H1 (cell line): ENCODE measurements around the gene AGBL4. TPM values are rescaled to one million over a fixed set of nuclear protein-coding genes. Genes with fewer than 3 reads are reported as not detected.

Source experiments
- CTCF ChIA-PET: fragments of 300-600 bp; sonication (Branson Sonifier 250); formaldehyde crosslinking; loops from one replicate; lab custom pipeline; 2021; ENCODE audit not compliant: partially characterized antibody; lab: Charles Lee
- POLR2A ChIA-PET: fragments of 300-600 bp; sonication (Branson Sonifier 250); formaldehyde crosslinking; loops from one replicate; lab custom pipeline; 2021; ENCODE audit warnings: inconsistent platforms; ENCODE audit not compliant: partially characterized antibody; lab: Charles Lee
- DNase-seq, 2 experiments: peaks; one replicate each; pipeline versions ENCODE4 v3.0.0 to v3.0.0-alpha.2; 2010 to 2022; ENCODE audit warnings: low spot score in 2 of 2, low read depth in 1 of 2, mixed read lengths in 1 of 2
- FAIRE-seq: peaks from 2 replicates; lab custom pipeline; 2011; peaks lifted over from hg19 to GRCh38; lab: Jason Lieb, UNC
- H2AFZ ChIP-seq: 2 replicates; pipeline ENCODE4 v1.8.1; 2012; ENCODE audit warnings: low read length, inconsistent platforms
- H2AK5ac ChIP-seq: 2 replicates; pipeline ENCODE4 v1.6.1; 2013; ENCODE audit warnings: low read depth, low read length
- H2BK120ac ChIP-seq: replicated peaks from 2 replicates; pipeline ENCODE3; 2013; ENCODE audit warnings: low read depth, low read length, inconsistent platforms
- H2BK12ac ChIP-seq: 2 replicates; pipeline ENCODE4 v1.6.1; 2013; ENCODE audit warnings: low read depth, low read length
- H2BK15ac ChIP-seq: 2 replicates; pipeline ENCODE4 v1.6.1; 2013; ENCODE audit warnings: low read length
- H2BK20ac ChIP-seq: 2 replicates; pipeline ENCODE4 v1.6.1; 2013; ENCODE audit warnings: low read length
- H2BK5ac ChIP-seq: 2 replicates; pipeline ENCODE4 v1.6.1; 2013; ENCODE audit warnings: low read depth, low read length
- H3K14ac ChIP-seq: 2 replicates; pipeline ENCODE4 v1.6.1; 2013; ENCODE audit warnings: inconsistent platforms; ENCODE audit not compliant: insufficient read length
- H3K18ac ChIP-seq: 2 replicates; pipeline ENCODE4 v1.6.1; 2013; ENCODE audit warnings: low read length; ENCODE audit errors: extremely low read depth
- H3K23ac ChIP-seq: 2 replicates; pipeline ENCODE4 v1.6.1; 2013; ENCODE audit warnings: inconsistent platforms; ENCODE audit not compliant: insufficient read length
- H3K23me2 ChIP-seq: 2 replicates; pipeline ENCODE4 v1.6.1; 2013; ENCODE audit warnings: low read depth, low read length
- H3K27ac ChIP-seq: 2 replicates; pipeline ENCODE4 v1.6.1; 2011; ENCODE audit warnings: low read depth, low read length, inconsistent platforms
- H3K27me3 ChIP-seq, 4 experiments: replicated peaks in 1 of 4; 1 replicate in 1 of 4; 2 replicates in 3 of 4; pipeline versions ENCODE4 v1.6.1 to v1.8.1; 2011 to 2013; ENCODE audit warnings: low read length in 3 of 4, mild to moderate bottlenecking in 3 of 4, inconsistent platforms in 2 of 4, mixed read lengths in 2 of 4, moderate library complexity in 1 of 4; ENCODE audit not compliant: control insufficient read depth in 3 of 4, insufficient read depth in 3 of 4; ENCODE audit errors: extremely low read depth in 1 of 4
- H3K36me3 ChIP-seq, 4 experiments: 2 replicates each; pipeline versions ENCODE4 v1.6.1 to v1.8.1; 2011 to 2013; ENCODE audit warnings: mild to moderate bottlenecking in 4 of 4, low read length in 3 of 4, moderate library complexity in 2 of 4, control low read depth in 1 of 4, inconsistent platforms in 1 of 4; ENCODE audit not compliant: insufficient read depth in 4 of 4, control insufficient read depth in 2 of 4
- H3K4ac ChIP-seq: replicated peaks from 2 replicates; pipeline ENCODE3; 2013; ENCODE audit warnings: low read length, low read depth, mixed read lengths, inconsistent platforms; ENCODE audit not compliant: insufficient read length
- H3K4me1 ChIP-seq, 4 experiments: replicated peaks in 1 of 4; 1 replicate in 1 of 4; 2 replicates in 3 of 4; pipeline versions ENCODE4 v1.6.1 to v1.8.1; 2011 to 2013; ENCODE audit warnings: low read length in 3 of 4, inconsistent platforms in 2 of 4, mixed read lengths in 1 of 4; ENCODE audit not compliant: insufficient read depth in 4 of 4, control insufficient read depth in 3 of 4
- H3K4me2 ChIP-seq, 2 experiments: 2 replicates each; pipeline versions ENCODE4 v1.6.1 to v1.8.1; 2011 to 2013; ENCODE audit warnings: low read depth in 2 of 2, low read length in 2 of 2, control low read depth in 1 of 2, inconsistent platforms in 1 of 2, mild to moderate bottlenecking in 1 of 2; ENCODE audit not compliant: insufficient read depth in 1 of 2
- H3K4me3 ChIP-seq, 4 experiments: fragments of 200-600, 300-600 bp in 1 of 4; sonication (generic), shearing (Covaris generic), sonication (Bioruptor Twin) in 1 of 4; 2 replicates each; pipeline versions ENCODE4 v1.5.1 to v1.8.1; 2011 to 2016; ENCODE audit warnings: low read length in 4 of 4, low read depth in 3 of 4, control low read depth in 2 of 4, inconsistent platforms in 2 of 4, mild to moderate bottlenecking in 2 of 4, mixed read lengths in 1 of 4, moderate library complexity in 1 of 4; ENCODE audit not compliant: insufficient read depth in 2 of 4; ENCODE audit errors: extremely low read depth in 1 of 4
- H3K56ac ChIP-seq: replicated peaks from 2 replicates; pipeline ENCODE3; 2013; ENCODE audit warnings: low read depth, mild to moderate bottlenecking, mixed read lengths, low read length, inconsistent platforms; ENCODE audit not compliant: insufficient read length
- H3K79me1 ChIP-seq: 2 replicates; pipeline ENCODE4 v1.6.1; 2013; ENCODE audit warnings: low read depth, low read length, control low read depth
- H3K79me2 ChIP-seq, 2 experiments: 2 replicates each; pipeline versions ENCODE4 v1.6.1 to v1.8.1; 2012 to 2013; ENCODE audit warnings: low read length in 2 of 2, mild to moderate bottlenecking in 2 of 2, inconsistent platforms in 1 of 2; ENCODE audit not compliant: insufficient read depth in 2 of 2, control insufficient read depth in 1 of 2
- H3K9ac ChIP-seq, 4 experiments: replicated peaks in 1 of 4; 1 replicate in 1 of 4; 2 replicates in 3 of 4; pipeline versions ENCODE4 v1.6.1 to v1.8.1; 2011 to 2013; ENCODE audit warnings: low read depth in 3 of 4, low read length in 3 of 4, control low read depth in 2 of 4, mild to moderate bottlenecking in 2 of 4, moderate library complexity in 2 of 4, inconsistent platforms in 1 of 4; ENCODE audit errors: extremely low read depth in 1 of 4
- H3K9me3 ChIP-seq, 2 experiments: 2 replicates each; pipeline versions ENCODE4 v1.6.1 to v1.8.1; 2012 to 2013; ENCODE audit warnings: mild to moderate bottlenecking in 2 of 2, moderate library complexity in 2 of 2, control low read depth in 1 of 2, inconsistent platforms in 1 of 2, low read depth in 1 of 2, low read length in 1 of 2, mixed read lengths in 1 of 2; ENCODE audit not compliant: insufficient read depth in 2 of 2
- H4K20me1 ChIP-seq, 2 experiments: replicated peaks in 1 of 2; 2 replicates each; pipeline versions ENCODE3 to v1.8.1; 2011 to 2013; ENCODE audit warnings: inconsistent platforms in 2 of 2, low read length in 2 of 2, mild to moderate bottlenecking in 1 of 2; ENCODE audit not compliant: insufficient read depth in 2 of 2, control insufficient read depth in 1 of 2
- H4K5ac ChIP-seq: 2 replicates; pipeline ENCODE4 v1.6.1; 2013; ENCODE audit warnings: low read length, low read depth, mixed read lengths, inconsistent platforms; ENCODE audit not compliant: insufficient read length
- H4K8ac ChIP-seq: 2 replicates; pipeline ENCODE4 v1.8.0; 2013; ENCODE audit warnings: mild to moderate bottlenecking, moderate library complexity, low read length, inconsistent platforms; ENCODE audit not compliant: insufficient read depth; ENCODE audit errors: extremely low read depth
- H4K91ac ChIP-seq: replicated peaks from 2 replicates; pipeline ENCODE3; 2013; ENCODE audit warnings: low read length, mixed read lengths, inconsistent platforms; ENCODE audit not compliant: insufficient read length
- EZH2 ChIP-seq: fragments of 200-600 bp; sonication (generic); IDR thresholded peaks from 2 replicates; pipeline ENCODE4 v1.7.1; 2012; ENCODE audit warnings: low read depth, mild to moderate bottlenecking, moderate library complexity, low read length, inconsistent platforms; ENCODE audit not compliant: severe bottlenecking
- JUND ChIP-seq: IDR thresholded peaks from 2 replicates; pipeline ENCODE4 v1.6.1; 2011; ENCODE audit warnings: mild to moderate bottlenecking, improper control_type of control experiment, low read length
- RNF2 ChIP-seq: fragments of 200-900, 300-1000 bp; sonication (generic); IDR thresholded peaks from 2 replicates; pipeline ENCODE4 v1.7.1; 2016; ENCODE audit warnings: borderline replicate concordance, low read depth, mild to moderate bottlenecking, antibody characterized with exemption, low read length; ENCODE audit not compliant: poor library complexity, severe bottlenecking; ENCODE audit errors: missing control alignments
- ZNF274 ChIP-seq: IDR thresholded peaks from 2 replicates; pipeline ENCODE4 v1.7.0; 2012; ENCODE audit warnings: low read length, borderline replicate concordance; ENCODE audit errors: extremely low read depth
- WGBS, 2 experiments: shearing (Covaris generic) in 1 of 2; methylation state at CpG; one replicate each; pipeline versions ENCODE4 v1.1.6 to v1.1.7; 2013 to 2015; ENCODE audit warnings: low lambda C conversion rate in 2 of 2, mixed read lengths in 2 of 2, inconsistent platforms in 1 of 2, low coverage in 1 of 2, missing lambda C conversion rate in 1 of 2; ENCODE audit not compliant: insufficient replicate concordance in 2 of 2, insufficient coverage in 1 of 2, insufficient read length in 1 of 2; ENCODE audit errors: extremely low coverage in 1 of 2, missing lambda C conversion rate in 1 of 2; 5-methylcytosine and 5-hydroxymethylcytosine counted together
- polyA plus RNA-seq, 7 experiments: library from polyadenylated mRNA; depleted of rRNA in 3 of 7; stranded (reverse) in 5 of 7; unstranded in 2 of 7; fragments of >200 nt in 5 of 7; fragments of 200-250 nt in 2 of 7; gene quantifications; 1 replicate in 5 of 7; 2 replicates in 1 of 7; 4 replicates in 1 of 7; pipeline versions ENCODE4 v1.2.1 to v1.2.3, GENCODE V29; 2011 to 2013; ENCODE audit warnings: missing spikeins in 2 of 7, mixed read lengths in 2 of 7
- total RNA-seq: library from RNA; stranded (reverse); fragmentation: NEBNext Ultra II Directional; extraction: Animal tissue kit (Norgen Biotek cat#: 25700); gene quantifications from 2 replicates; pipeline ENCODE4 v1.2.1, GENCODE V29; 2021
- TF ChIP-seq, protein P1 (sequence below): IDR thresholded peaks from 2 replicates; pipeline ENCODE4 v1.6.1; 2012; ENCODE audit warnings: low read length, inconsistent platforms

Gene AGBL4
- total and polyA plus RNA-seq, 2 of the 8 experiments (the other 6 are each of a cell fraction or from before 2014, with no cell fraction given): 0.41 to 0.45 TPM

DNA sequence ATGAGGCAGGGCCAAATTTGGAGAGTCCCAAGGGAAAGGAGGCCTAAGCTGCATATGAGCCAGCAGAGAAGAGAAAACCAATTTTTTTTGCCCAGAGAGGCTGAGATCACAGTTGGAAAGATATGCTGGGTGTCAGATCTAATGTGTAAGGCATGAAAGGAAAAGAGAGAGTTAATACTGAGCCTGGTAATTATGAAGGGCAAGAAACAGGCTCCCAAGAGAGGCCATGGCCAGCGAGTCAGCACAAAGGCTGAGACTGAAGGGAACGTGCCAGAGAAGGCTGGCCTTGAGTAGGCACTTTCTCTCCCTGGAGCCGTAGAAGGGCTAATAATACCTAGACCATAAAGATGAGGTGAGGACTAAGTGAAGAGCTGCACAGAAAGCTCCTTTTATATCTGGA is 1215.3 kb downstream of the AGBL4 start:
- Histone ChIP-seq H3K9ac (no peak overlapping the region), H3K4me3 (no peak overlapping the region), H2AK5ac (no peak overlapping the region), H3K27me3 (no peaks in the 10 kb centered on the region), H3K4me2 (no peak overlapping the region), H3K23ac (no peak overlapping the region), H2AFZ (no peak overlapping the region), H3K14ac (no peak overlapping the region), H4K20me1 (no peaks in the 10 kb centered on the region), H3K79me1 (no peaks in the 10 kb centered on the region), H4K8ac (no peak overlapping the region), H4K91ac (no peak overlapping the region), H2BK15ac (no peak overlapping the region), H2BK120ac (no peak overlapping the region), H3K23me2 (no peaks in the 10 kb centered on the region), H3K36me3 (no peaks in the 10 kb centered on the region), H2BK5ac (no peak overlapping the region), H3K79me2 (no peaks in the 10 kb centered on the region), H3K4me1 (peaks cover 0 to 5% (median 2%) of the 10 kb centered on the region in 4 experiments; a peak in 5 of 7 replicates), H3K18ac (no peak overlapping the region), H3K27ac (no peak overlapping the region), H4K5ac (no peak overlapping the region), H3K9me3 (no peaks in the 10 kb centered on the region), H2BK20ac (no peak overlapping the region), H3K56ac (no peak overlapping the region), H2BK12ac (no peak overlapping the region), H3K4ac (no peak overlapping the region)
- WGBS, 2 experiments: 87% methylated on average over 3 of the region's 3 CpGs; no CpG with 5 or more reads in 1 of the 2 experiments
- no peak for DNase-seq
- CTCF ChIA-PET: interaction anchor here (0.6 to 1.3 kb wide), 2 partner anchors 112 to 256 kb away, joined by 3 to 4 read pairs; no protein-coding TSS in a partner anchor
- no peak for FAIRE-seq
- POLR2A ChIA-PET: no interaction called here
- no peak for TF ChIP-seq ZNF274
- TF ChIP-seq JUND: no peak
- TF ChIP-seq RNF2: no peak
- no peak for TF ChIP-seq EZH2
- TF ChIP-seq, protein P1, sequence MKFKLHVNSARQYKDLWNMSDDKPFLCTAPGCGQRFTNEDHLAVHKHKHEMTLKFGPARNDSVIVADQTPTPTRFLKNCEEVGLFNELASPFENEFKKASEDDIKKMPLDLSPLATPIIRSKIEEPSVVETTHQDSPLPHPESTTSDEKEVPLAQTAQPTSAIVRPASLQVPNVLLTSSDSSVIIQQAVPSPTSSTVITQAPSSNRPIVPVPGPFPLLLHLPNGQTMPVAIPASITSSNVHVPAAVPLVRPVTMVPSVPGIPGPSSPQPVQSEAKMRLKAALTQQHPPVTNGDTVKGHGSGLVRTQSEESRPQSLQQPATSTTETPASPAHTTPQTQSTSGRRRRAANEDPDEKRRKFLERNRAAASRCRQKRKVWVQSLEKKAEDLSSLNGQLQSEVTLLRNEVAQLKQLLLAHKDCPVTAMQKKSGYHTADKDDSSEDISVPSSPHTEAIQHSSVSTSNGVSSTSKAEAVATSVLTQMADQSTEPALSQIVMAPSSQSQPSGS: no peak
